Posterior vena cava (tissue), 2 donors: ENCODE results near the gene OR7C1. TPM values are rescaled to one million over a fixed set of nuclear protein-coding genes. Genes with fewer than 3 reads are reported as not detected.
"Not testable (repeated sequence)": the region's sequence is repeated elsewhere in the genome, so short reads cannot be mapped to it uniquely, and the experiment has no call there.

Experiments used
- DNase-seq: peaks from one replicate; pipeline ENCODE4 v3.0.0-alpha.2; 2020; ENCODE audit warnings: low spot score
- intact Hi-C, 2 donors: fragments of 100-400 bp; cut with DNase I; formaldehyde crosslinking; loops; one replicate each; pipeline versions ENCODE4 v1.14.1 to v1.14.2; 2022 to 2023
- long read RNA-seq, 2 donors: library from polyadenylated mRNA; unstranded; transcript quantifications; one replicate each; pipeline ENCODE4 v2.0.0, GENCODE V29; 2020 to 2021
- total RNA-seq, 2 donors: library from RNA; stranded (reverse); fragmentation: NEBNext Ultra II Directional; extraction: Animal tissue kit (Norgen Biotek cat#: 25700); gene quantifications; one replicate each; pipeline ENCODE4 v1.2.1, GENCODE V29; 2021
- donor health status: DM: yes; HTN: yes; CAD: no.
- donor health status: DM: yes; HTN: yes; CAD: no.

Gene OR7C1
- not detected for total RNA-seq
- long read RNA-seq, donor 1 = 0 reads
- long read RNA-seq, donor 2 = 0 reads

GRCh38 chr19:14835011-14835410 lies at the start of gene OR7C1, which contains the start of gene OR7A5:
TSS of gene OR7C1 (minus strand) at chr19:14835185. CDS start at chr19:14800136, 35,049 bp downstream.
TSS of gene OR7A5 (minus strand) at chr19:14835185. CDS start at chr19:14828241, 6,944 bp downstream.
- no peak for DNase-seq
- intact Hi-C loops = no loop called here

- no peak for DNase-seq
- intact Hi-C loops = no loop called here
Observed at GRCh38 chr19:14871619-14872230, 36.7 kb upstream of the OR7C1 start.

- intact Hi-C loops = no loop called here
- DNase-seq = no peak
Observed at GRCh38 chr19:14868497-14868896, 33.5 kb upstream of the OR7C1 start.

- intact Hi-C loops = no loop called here
- no peak for DNase-seq
Observed at GRCh38 chr19:14848822-14849221, 13.8 kb upstream of the OR7C1 start, which contains the start of gene OR7A10. TSS of gene OR7A10 (minus strand) at chr19:14848922. CDS start at chr19:14841877, 7,045 bp downstream.

- intact Hi-C loops = no loop called here
- no peak for DNase-seq
Observed at GRCh38 chr19:14843578-14843977, 8.6 kb upstream of the OR7C1 start.

- intact Hi-C loops = no loop called here
- no peak for DNase-seq
Observed at GRCh38 chr19:14843169-14843568, 8.2 kb upstream of the OR7C1 start.

GRCh38 chr19:14840206-14840605 lies 5.2 kb upstream of the OR7C1 start:
- DNase-seq = no peak
- intact Hi-C loops = no loop called here

- intact Hi-C loops = no loop called here
- no peak for DNase-seq
Observed at GRCh38 chr19:14837391-14837790, 2.4 kb upstream of the OR7C1 start.

- DNase-seq = no peak
Observed at GRCh38 chr19:14830702-14831101, 4.3 kb downstream of the OR7C1 start.

GRCh38 chr19:14826006-14826405 lies 9.0 kb downstream of the OR7C1 start:
- DNase-seq = no peak
- intact Hi-C loops = no loop called here

More at GRCh38 chr19:14830702-14831101, 4.3 kb downstream of the OR7C1 start:
- intact Hi-C loops = no loop called here

- intact Hi-C loops = no loop called here
- no peak for DNase-seq
Observed at GRCh38 chr19:14821937-14822336, 13.0 kb downstream of the OR7C1 start.

- DNase-seq = no peak
- intact Hi-C loops = no loop called here
Observed at GRCh38 chr19:14818588-14818987, 16.4 kb downstream of the OR7C1 start.

- intact Hi-C loops = no loop called here
- no peak for DNase-seq
Observed at GRCh38 chr19:14817052-14817451, 17.9 kb downstream of the OR7C1 start.

- DNase-seq = no peak
- intact Hi-C loops = no loop called here
Observed at GRCh38 chr19:14814982-14815652, 19.9 kb downstream of the OR7C1 start.

GRCh38 chr19:14809272-14810057 lies 25.5 kb downstream of the OR7C1 start:
- no peak for DNase-seq
- intact Hi-C loops = no loop called here

- intact Hi-C loops = no loop called here
- no peak for DNase-seq
Observed at GRCh38 chr19:14804765-14805164, 30.2 kb downstream of the OR7C1 start.

- intact Hi-C loops = no loop called here
Observed at GRCh38 chr19:14798760-14799159, 36.2 kb downstream of the OR7C1 start.

GRCh38 chr19:14796021-14796420 lies 39.0 kb downstream of the OR7C1 start:
- intact Hi-C loops = no loop called here
- no peak for DNase-seq

More at GRCh38 chr19:14798760-14799159, 36.2 kb downstream of the OR7C1 start:
- DNase-seq = no peak

- no peak for DNase-seq
- intact Hi-C loops = no loop called here
Observed at GRCh38 chr19:14795078-14795721, 39.8 kb downstream of the OR7C1 start.

GRCh38 chr19:14792250-14792649 lies 42.7 kb downstream of the OR7C1 start:
- DNase-seq, intact Hi-C loops: not testable (repeated sequence)
